Activated CD8-positive, alpha-beta T cell treated with anti-CD3 and anti-CD28 coated beads for 36 hours (primary cell): ENCODE data around the gene CABLES1. TPM values are rescaled to one million over a fixed set of nuclear protein-coding genes. Genes with fewer than 3 reads are reported as not detected.

Experiments
- ATAC-seq: fragments of 200-7000 bp; cut with Tn5 transposase; one replicate; pipeline ENCODE4 v1.10.0; 2021; ENCODE audit warnings: mild to moderate bottlenecking, moderate library complexity
- CTCF ChIA-PET: fragments of 350-600 bp; sonication (Branson Sonifier 250); formaldehyde crosslinking; loops from one replicate; lab custom pipeline; 2021; ENCODE audit warnings: antibody characterized with exemption; lab: Charles Lee
- POLR2A ChIA-PET: fragments of 350-600 bp; sonication (Branson Sonifier 250); formaldehyde crosslinking; loops from one replicate; lab custom pipeline; 2021; ENCODE audit warnings: antibody characterized with exemption; lab: Charles Lee
- DNase-seq: peaks from one replicate; pipeline ENCODE4 v3.0.0-alpha.2; 2020
- H3K27ac Mint-ChIP-seq: one replicate; pipeline ENCODE4 v1.8.0; 2021; ENCODE audit warnings: mild to moderate bottlenecking, mixed read lengths
- H3K27me3 Mint-ChIP-seq: one replicate; pipeline ENCODE4 v1.8.0; 2021; ENCODE audit warnings: mixed read lengths
- H3K36me3 Mint-ChIP-seq: one replicate; pipeline ENCODE4 v1.8.0; 2021; ENCODE audit warnings: low read depth, mixed read lengths
- H3K4me1 Mint-ChIP-seq: one replicate; pipeline ENCODE4 v1.8.0; 2021; ENCODE audit warnings: low read depth, mixed read lengths
- H3K4me3 Mint-ChIP-seq: one replicate; pipeline ENCODE4 v1.8.0; 2021; ENCODE audit warnings: mild to moderate bottlenecking, moderate library complexity, mixed read lengths
- H3K9me3 Mint-ChIP-seq: one replicate; pipeline ENCODE4 v1.8.0; 2021; ENCODE audit warnings: mixed read lengths
- CTCF ChIP-seq: fragments of 200-600 bp; IDR thresholded peaks from one replicate; pipeline ENCODE4 v1.8.0; 2022; ENCODE audit warnings: antibody characterized with exemption, mild to moderate bottlenecking
- intact Hi-C: fragments of 100-400 bp; cut with micrococcal nuclease; formaldehyde crosslinking; loops from one replicate; pipeline ENCODE4 v1.10.0; 2022
- total RNA-seq, 2 experiments: library from RNA; stranded (reverse); gene quantifications; one replicate each; pipeline ENCODE4 v1.2.3, GENCODE V29; 2021

The CABLES1 gene
- total RNA-seq, 2 experiments from 2014 or later = 1.8 to 2.0 TPM

GRCh38 chr18:23247896-23248295 is 112.6 kb downstream of the CABLES1 start:
- CTCF ChIA-PET = interaction anchor here (1.3 kb wide), 1 partner anchor 11 kb away, joined by 5 read pairs; no protein-coding TSS in a partner anchor
- peaks cover 2% of the 10 kb centered on the region for H3K4me1 Mint-ChIP-seq

GRCh38 chr18:23248826-23249225 is 113.5 kb downstream of the CABLES1 start:
- Mint-ChIP-seq H3K27ac (no peak overlapping the region), H3K27me3 (no peaks in the 10 kb centered on the region), H3K4me3 (no peak overlapping the region), H3K9me3 (no peaks in the 10 kb centered on the region), H3K36me3 (no peaks in the 10 kb centered on the region), H3K4me1 (peaks cover 2% of the 10 kb centered on the region)
- no peak for TF ChIP-seq CTCF
- ATAC-seq = no peak
- no peak for DNase-seq
- intact Hi-C loops = no loop called here
- CTCF ChIA-PET = no interaction called here
- POLR2A ChIA-PET = interaction anchor here (1.2 kb wide), 1 partner anchor 10 kb away, joined by 3 read pairs; no protein-coding TSS in a partner anchor

More at GRCh38 chr18:23247896-23248295, 112.6 kb downstream of the CABLES1 start:
- POLR2A ChIA-PET = interaction anchor here (1.1 kb wide), 1 partner anchor 12 kb away, joined by 4 read pairs; no protein-coding TSS in a partner anchor
- Mint-ChIP-seq H3K9me3 (no peaks in the 10 kb centered on the region), H3K4me3 (no peak overlapping the region), H3K36me3 (no peaks in the 10 kb centered on the region), H3K27me3 (no peaks in the 10 kb centered on the region), H3K27ac (no peak overlapping the region)
- intact Hi-C loops = no loop called here
- DNase-seq (no peak), ATAC-seq (no peak)
- no peak for TF ChIP-seq CTCF

- H3K4me1 Mint-ChIP-seq = peaks cover 2% of the 10 kb centered on the region
- H3K9me3 Mint-ChIP-seq = no peaks in the 10 kb centered on the region
- CTCF ChIA-PET = no interaction called here
- TF ChIP-seq CTCF = no peak
- POLR2A ChIA-PET = interaction anchor here (1.2 kb wide), 1 partner anchor 10 kb away, joined by 3 read pairs; no protein-coding TSS in a partner anchor
- no peak for ATAC-seq
- DNase-seq = no peak
- intact Hi-C loops = no loop called here
- H3K4me3 Mint-ChIP-seq = no peak overlapping the region
- no peaks in the 10 kb centered on the region for H3K27me3 Mint-ChIP-seq
- H3K27ac Mint-ChIP-seq = no peak overlapping the region
- H3K36me3 Mint-ChIP-seq = no peaks in the 10 kb centered on the region
These were observed 114.1 kb downstream of the CABLES1 start for GRCh38 chr18:23249348-23249747.

- DNase-seq = no peak
- Mint-ChIP-seq H3K27ac (no peak overlapping the region), H3K4me3 (no peak overlapping the region), H3K27me3 (no peaks in the 10 kb centered on the region), H3K36me3 (no peaks in the 10 kb centered on the region), H3K4me1 (peaks cover 2% of the 10 kb centered on the region), H3K9me3 (no peaks in the 10 kb centered on the region)
- CTCF ChIA-PET = no interaction called here
- no peak for TF ChIP-seq CTCF
- no peak for ATAC-seq
- POLR2A ChIA-PET = interaction anchor here (0.7 kb wide), 1 partner anchor 11 kb away, joined by 3 read pairs; no protein-coding TSS in a partner anchor
- intact Hi-C loops = no loop called here
These were observed 115.8 kb downstream of the CABLES1 start for GRCh38 chr18:23250893-23251656.

GRCh38 chr18:23253630-23254029 is 118.3 kb downstream of the CABLES1 start:
- Mint-ChIP-seq H3K27me3 (no peaks in the 10 kb centered on the region), H3K36me3 (no peaks in the 10 kb centered on the region), H3K4me3 (no peak overlapping the region), H3K9me3 (no peaks in the 10 kb centered on the region), H3K27ac (no peak overlapping the region), H3K4me1 (peaks cover 12% of the 10 kb centered on the region)
- ChIA-PET POLR2A (interaction anchor here (0.9 to 1.6 kb wide), 2 partner anchors 16 to 24 kb away, joined by 3 read pairs; no protein-coding TSS in a partner anchor), CTCF (no interaction called here)
- ATAC-seq (no peak), DNase-seq (no peak)
- TF ChIP-seq CTCF = no peak
- intact Hi-C loops = no loop called here
